Measurements from ENCODE around the gene CLEC6A.

GRCh38 chr12:8491646-8492530, 36.1 kb downstream of the CLEC6A start:
- no peak for TF ChIP-seq POLR2A (IDR thresholded peaks at IDR 0.05; ENCODE audit: low read length)
- no peak for TF ChIP-seq GATA1 (IDR thresholded peaks at IDR 0.05; ENCODE audit: low read depth, low read length)

All from erythroblast (primary cell).